ENCODE data around the gene SCFD2.
"Not testable (repeated sequence)": the region's sequence is repeated elsewhere in the genome, so short reads cannot be mapped to it uniquely, and the experiment has no call there.

Gene SCFD2

DNA sequence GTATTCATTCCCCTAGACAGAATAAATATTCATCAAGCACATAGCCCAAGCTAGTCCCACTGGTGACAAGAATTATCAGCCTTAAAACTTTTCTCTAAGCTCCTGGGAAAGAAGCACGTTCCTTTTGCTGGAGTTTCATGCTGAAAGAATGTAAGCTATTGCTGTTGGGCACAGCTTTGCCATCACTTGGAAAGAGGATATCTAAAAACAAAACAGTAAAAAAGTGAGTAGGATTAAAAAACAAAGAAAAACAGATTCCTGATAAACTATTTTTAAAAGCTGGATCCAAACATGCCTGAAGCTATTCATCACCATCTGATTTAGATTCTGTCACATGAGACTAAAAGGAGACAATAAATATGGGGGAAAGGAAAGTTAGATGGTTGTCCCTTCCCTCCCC is 176.8 kb downstream of the SCFD2 start:
- DNase-seq (ENCODE audit: low spot score): no peak

DNA sequence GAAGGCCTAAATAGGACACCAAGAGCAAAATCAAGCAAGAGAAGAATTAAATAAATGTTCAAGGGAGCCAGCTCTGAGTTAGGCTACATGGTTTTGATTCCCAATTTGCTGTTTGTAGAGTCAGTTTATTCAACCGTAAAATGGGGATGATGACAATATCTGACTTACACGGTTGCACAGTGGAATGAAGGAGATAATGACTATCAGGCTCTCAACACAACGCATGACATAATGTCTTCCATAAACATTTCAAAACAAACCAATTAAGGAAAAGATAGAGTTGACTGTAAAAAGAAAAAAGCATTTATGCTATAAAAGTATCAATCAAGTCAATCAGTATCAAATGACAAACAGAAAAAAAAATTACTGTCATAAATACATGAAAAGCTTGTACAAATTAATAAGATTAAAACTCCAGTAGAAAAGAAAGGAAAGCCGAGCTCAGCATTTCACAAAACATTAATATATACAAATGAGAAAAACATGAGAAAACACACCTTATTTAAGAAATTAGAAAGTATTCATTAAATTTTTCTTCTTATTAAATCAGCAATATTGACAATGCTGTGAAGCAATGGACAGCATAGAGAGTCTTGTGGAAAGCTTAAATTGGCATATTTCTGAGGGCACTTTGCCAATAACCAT is 179.0 kb downstream of the SCFD2 start:
- no peak for DNase-seq (ENCODE audit: low spot score)

DNA sequence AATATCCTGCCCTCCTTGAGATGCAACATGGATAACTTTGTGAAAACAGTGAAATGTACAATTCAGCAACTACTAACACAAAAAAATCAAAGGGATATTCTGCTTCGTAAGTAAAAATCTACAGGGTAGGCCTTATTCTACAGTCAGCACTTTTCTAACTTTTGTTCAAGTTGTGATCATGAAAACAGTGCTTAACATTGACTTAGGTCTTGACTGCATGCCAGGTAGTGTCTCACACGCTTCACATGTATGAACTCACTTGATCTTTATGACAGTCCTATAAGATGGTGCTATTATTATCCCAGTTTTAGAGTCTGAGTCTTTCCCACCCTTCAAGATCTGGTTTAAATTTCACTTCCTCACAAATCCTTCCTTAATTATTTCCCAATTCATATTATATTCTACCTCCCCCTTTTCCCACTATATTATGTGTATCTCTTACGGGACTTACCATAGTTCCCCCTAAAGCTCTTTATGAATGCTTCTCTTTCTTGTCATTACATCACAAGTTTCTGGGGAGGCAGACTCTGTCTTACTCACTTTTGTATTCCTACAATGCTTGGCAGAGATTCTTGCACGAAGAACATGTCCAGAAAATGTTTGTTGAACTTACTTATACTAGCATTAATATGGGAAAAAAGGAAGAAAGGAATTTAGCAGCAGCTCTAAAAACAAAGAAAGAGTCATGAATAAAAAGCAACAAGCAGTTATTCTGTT is 179.8 kb downstream of the SCFD2 start:
- DNase-seq (ENCODE audit: low spot score): no peak

DNA sequence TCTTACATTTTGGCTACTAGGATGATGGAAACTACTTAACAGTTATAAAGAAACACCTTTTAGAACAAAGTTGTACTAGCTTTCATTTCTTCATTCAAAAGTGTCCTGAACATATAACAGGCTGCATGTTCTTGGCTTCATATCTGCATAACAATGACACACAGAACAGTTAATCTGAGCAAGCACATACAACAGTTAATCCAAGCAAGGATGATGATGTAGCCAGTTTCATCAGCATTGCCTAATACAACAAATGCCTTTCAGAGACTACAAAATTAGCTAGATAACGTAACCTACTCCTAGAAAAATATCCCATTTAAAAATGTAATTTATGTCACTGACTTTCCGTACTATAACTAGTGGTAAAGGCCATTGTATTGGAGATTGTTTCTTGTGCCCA is 182.1 kb downstream of the SCFD2 start:
- no peak for DNase-seq (ENCODE audit: low spot score)

- DNase-seq (ENCODE audit: low spot score): not testable (repeated sequence)
These were observed 188.1 kb downstream of the SCFD2 start for GRCh38 chr4:53177751-53178150.

DNA sequence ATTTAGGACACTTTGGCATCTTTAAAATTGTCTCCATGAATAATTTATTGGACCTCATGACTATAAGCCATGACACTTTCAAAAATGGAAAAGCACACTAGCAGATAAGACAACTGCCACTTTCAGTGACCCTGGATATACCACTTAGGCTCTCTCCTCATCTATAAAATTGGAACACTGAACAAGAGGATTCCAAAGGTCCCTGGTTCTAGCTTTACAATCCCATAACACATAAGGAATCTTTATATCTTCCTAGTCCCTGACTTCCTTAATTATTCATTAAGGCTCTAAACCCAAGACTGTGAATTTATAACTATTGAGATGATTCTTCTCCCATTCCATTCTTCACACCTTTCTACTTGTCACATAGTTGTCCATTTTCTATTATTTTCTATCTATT is 190.2 kb downstream of the SCFD2 start:
- no peak for DNase-seq (ENCODE audit: low spot score)

- no peak for DNase-seq (ENCODE audit: low spot score)
These were observed 191.0 kb downstream of the SCFD2 start for GRCh38 chr4:53174823-53175222.

- DNase-seq (ENCODE audit: low spot score): no peak
These were observed 192.3 kb downstream of the SCFD2 start for GRCh38 chr4:53173576-53173975.

- DNase-seq (ENCODE audit: low spot score): no peak
These were observed 194.1 kb downstream of the SCFD2 start for GRCh38 chr4:53171797-53172196.

- no peak for DNase-seq (ENCODE audit: low spot score)
These were observed 195.9 kb downstream of the SCFD2 start for GRCh38 chr4:53169695-53170617.

GRCh38 chr4:53168228-53168627 is 197.6 kb downstream of the SCFD2 start:
- no peak for DNase-seq (ENCODE audit: low spot score)

- no peak for DNase-seq (ENCODE audit: low spot score)
These were observed 202.9 kb downstream of the SCFD2 start for GRCh38 chr4:53162969-53163368.

- DNase-seq (ENCODE audit: low spot score): no peak
These were observed 204.0 kb downstream of the SCFD2 start for GRCh38 chr4:53161787-53162433.

DNA sequence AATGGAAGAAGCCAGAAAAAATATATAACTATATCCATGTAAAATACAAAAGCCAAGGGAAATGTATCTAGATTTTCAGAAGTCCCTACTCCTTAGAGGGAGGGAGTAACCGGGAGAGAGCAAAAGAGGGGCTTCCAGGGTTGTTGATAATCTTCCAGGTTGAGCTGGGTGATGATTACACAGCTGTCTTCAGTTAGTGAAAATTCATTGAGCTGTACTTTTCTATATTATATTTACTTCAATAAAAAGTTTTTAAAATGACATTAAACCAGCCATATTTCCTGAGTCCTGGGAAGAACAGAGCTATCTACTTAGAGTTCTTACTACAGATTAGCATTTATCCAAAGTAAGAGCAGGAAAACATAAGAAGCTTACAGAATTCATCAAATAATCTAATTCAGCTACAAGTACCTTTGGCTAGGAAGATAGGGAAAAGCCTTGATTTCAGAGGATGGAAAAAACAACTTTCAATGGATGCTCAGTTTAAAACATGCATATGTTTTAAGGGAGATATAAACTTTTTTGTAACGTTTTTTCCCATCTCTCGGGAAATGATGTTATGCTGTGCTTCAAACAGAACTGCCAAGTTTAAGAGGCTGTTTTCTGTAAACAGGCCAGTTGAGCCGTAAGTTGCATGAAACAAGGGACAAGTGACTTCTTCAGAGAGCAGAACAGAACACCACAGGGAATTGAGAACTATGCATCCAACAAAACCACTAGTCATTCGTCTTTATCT is 204.6 kb downstream of the SCFD2 start:
- no peak for DNase-seq (ENCODE audit: low spot score)

GRCh38 chr4:53156896-53157295 is 209.0 kb downstream of the SCFD2 start:
- DNase-seq (ENCODE audit: low spot score): no peak

DNA sequence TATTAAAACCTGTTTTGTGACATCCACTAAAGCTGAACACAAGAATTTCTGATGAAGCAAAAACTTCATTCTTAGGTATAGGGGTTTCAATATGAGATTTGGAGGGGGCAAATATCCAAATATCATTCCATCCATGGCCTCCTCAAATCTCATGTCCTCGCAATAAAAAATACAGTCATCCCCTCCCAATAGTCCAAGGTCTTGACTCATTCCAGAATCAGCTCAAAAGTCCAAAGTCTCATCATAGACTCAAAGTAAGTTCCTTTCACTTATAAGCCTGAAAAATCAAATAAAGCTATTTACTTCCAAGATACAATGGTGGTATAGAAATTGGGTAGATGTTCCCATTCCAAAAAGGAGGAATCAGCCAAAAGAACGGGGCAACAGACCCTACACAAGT is 213.4 kb downstream of the SCFD2 start:
- no peak for DNase-seq (ENCODE audit: low spot score)

- no peak for DNase-seq (ENCODE audit: low spot score)
These were observed 214.4 kb downstream of the SCFD2 start for GRCh38 chr4:53151489-53151788.

DNA sequence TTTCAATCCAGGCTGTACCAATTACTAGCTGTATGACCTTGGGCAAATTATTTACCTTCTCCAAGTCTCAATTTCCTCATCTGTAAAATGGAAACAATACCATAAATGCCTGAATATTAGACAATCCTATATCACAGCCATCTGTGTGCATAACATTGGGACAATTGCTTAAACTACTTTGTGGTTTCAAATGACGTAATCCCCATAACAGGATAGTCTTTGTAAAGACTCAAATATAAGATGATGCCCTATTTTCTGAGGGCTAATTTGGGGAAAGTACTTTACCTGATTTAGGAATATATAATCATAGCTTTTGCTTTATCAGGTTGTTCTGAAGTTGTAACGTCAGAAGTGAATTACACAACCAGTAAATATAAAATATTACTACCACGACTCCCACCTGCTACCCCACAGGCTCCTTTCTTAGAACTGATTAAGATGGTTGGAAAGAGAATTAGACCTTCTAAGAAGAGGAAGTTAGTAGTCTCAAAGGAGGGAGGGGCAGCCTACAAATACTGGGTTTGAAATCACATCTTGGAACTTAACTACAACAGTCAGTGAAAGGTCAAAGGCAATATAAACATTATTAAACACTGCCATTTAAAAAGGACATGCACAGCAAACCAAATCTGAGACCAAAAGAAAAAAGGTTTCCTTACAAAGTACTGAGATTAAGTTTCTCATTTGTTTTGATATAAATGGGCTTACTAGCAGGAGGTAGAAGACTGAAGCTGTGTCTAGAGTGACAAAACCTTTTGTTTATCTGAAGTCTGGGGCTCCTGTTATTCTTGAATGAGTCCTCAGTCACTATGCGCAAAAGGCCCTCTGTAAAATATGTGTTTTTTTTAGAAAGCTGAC is 215.0 kb downstream of the SCFD2 start:
- no peak for DNase-seq (ENCODE audit: low spot score)

DNA sequence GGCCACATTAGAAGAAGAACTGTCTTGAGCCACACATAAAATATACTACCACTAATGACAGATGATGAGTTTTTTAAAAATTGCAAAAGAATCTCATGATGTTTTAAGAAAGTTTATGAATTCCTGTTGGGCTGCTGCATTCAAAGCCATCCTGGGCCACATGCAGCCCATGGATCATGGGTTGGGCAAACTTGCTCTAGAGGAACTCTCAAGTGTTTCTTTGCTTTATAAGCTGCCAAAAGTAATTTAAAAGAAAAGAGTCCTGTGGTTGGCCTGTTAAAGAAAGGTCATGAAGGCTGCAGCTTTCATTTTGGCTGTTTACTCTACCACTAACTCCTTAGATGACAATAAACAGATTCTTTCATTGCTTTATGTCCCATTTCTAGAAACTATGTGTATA is 218.2 kb downstream of the SCFD2 start:
- no peak for DNase-seq (ENCODE audit: low spot score)

DNA sequence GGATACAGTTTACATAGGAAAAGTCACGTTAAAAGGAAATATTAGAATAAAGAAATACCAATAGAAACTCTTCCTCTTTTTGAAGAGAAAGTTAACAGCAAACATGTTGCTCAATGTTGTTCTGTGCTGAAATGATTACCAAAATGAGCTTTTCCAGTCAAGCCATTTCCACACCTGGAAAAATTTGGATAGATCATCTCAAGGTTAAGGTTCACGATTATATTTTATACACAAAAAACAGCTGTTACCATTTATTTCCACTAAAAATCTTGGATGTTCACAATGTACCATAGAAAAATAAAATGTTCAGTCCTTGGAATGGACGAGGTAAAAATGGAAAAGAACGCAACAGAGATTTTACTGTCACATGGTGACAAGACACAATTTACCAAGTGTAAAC is 218.7 kb downstream of the SCFD2 start:
- DNase-seq (ENCODE audit: low spot score): no peak

DNA sequence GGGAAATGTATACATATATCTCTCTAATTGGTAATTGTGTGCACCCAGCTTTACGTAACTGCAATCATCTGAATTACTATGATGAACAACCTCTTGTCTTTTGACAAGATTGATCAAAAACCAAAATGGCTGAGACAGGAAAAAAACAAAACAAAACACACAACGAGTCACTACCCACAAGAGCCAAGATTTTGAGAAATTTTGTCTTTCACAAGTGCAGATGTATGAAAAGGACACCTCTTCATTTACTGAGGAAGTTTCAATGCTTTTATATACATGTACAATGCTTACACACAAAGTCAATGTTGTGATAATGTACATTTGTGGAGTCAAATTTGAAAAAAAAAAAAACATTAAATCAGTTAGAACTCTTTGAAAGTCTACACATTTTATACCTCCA is 224.6 kb downstream of the SCFD2 start:
- no peak for DNase-seq (ENCODE audit: low spot score)
